Measurements from ENCODE around the gene MBOAT2.
"Not testable (repeated sequence)": the region's sequence is repeated elsewhere in the genome, so short reads cannot be mapped to it uniquely, and the experiment has no call there.

Gene MBOAT2

DNA sequence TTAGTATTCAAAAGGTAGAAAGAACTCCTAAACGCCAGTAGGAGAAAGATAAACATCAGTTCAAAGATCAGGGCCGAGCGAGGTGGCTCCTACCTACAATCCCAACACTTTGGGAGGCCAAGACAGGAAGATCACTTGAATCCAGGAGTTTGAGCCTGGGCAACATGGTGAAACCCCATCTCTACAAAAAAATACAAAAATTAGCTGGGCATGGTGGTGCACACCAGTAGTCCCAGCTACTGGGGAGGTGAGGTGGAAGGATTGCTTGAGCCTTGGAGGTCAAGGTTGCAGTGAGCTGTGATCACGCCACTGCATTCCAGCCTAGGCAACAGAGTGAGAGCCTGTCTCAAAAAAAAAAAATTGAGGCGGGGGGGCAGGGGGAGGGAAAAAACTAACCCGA is 40.6 kb downstream of the MBOAT2 start:
- in situ Hi-C loops (cut with MboI; ENCODE audit: low sequenced_read_pairs): no loop called here

DNA sequence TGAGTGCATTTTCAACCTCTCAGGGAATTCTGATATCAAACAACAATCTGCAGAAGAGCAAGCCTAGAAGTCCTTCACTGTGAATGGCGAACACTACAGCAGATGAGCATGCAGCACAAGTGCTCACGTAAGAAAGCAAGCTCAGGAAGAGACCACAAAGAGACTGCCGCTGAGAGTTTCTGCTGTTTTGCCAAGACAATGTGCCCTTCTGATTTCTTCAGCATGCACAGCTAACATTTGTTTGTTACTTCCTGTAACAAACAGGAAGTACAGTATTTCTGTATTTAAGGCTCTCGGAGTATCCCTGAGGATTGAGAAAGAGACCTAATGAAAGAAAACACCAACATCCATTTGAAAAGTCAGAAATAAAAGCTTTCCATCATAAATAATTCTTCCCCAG is 45.9 kb downstream of the MBOAT2 start:
- in situ Hi-C loops (cut with MboI; ENCODE audit: low sequenced_read_pairs): no loop called here

DNA sequence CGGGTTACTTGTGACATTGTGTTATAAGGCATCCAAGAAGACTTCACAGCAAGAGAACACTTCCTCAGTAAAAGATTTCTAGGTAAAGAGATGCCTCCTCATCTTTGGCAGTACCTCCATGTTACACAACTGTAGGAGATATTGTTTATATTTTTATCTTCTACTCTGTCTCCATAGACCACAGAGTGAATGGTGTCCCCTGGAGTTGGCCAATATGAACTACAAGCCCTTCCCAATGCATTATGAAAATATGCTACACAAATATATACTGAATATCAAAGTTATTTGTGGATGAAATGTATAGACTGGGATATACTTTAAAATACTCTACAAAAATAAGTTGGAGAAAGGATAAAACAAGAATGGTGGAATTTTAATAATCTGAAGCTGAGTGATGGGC is 46.7 kb downstream of the MBOAT2 start:
- in situ Hi-C loops (cut with MboI; ENCODE audit: low sequenced_read_pairs): no loop called here

DNA sequence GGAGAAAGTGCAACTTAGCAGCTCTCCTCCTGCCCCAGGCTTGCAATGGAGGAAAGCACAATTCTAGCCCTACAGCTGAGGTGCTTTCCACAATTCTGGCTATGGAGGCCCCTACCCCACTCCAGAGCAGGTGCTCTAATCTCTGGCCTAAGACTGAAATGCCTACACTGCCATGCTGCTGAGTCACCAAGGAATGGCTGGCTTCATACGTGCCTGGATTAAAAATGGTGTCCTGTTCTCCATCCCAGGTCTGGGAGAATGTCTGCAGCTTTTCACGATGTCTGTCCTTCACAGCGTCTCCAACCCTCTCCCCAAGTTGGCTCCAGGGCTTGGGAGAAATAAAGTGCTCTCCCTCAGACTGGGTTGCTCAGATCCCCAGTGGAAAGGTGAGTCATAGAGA is 48.5 kb downstream of the MBOAT2 start:
- in situ Hi-C loops (cut with MboI; ENCODE audit: low sequenced_read_pairs): no loop called here

DNA sequence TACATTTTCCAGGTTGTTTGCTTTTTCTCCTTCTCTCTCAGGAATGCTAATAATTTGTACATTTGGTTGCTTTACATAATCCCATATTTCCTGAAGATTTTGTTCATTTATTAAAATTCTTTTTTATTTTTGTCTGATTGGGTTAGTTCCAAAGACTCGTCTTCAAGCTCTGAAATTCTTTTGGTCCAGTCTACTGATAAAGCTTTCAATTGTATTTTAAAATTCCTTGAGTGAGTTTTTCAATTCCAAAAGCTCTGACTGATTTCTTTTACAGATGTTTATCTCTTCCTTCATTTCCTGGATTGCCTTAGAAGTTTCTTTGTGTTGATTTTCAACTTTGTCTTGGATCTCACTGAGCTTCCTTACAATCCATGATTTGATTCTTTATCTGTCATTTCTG is 50.0 kb downstream of the MBOAT2 start:
- in situ Hi-C loops (cut with MboI; ENCODE audit: low sequenced_read_pairs): no loop called here

DNA sequence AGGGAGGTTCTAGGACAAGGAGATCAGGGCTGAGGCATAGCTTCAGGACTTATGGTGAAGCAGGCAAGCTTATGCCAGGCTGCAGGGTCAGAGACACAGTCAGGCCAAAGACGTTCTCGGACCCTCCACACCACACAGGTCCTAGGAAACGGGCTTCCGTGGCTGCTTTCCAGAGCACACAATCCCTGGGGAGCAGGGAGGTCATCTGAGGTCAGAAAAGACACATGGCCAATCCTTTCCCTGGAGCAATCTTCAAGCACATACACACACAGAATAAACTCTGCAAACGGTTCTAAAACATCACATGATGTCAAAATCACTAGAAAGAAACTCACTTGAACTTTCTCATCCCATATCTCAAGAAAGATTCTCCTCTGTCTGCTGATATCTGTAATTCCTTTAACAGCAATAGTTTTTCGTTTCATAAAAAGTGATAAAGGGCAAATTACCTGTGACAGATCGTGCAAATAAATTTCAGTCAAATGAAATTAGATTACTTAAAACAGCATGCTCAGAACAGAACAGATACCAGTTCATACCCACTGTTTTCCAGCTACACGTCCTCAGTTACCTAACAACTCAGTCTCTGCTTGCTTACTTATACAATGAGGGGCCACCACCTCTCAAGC is 63.9 kb downstream of the MBOAT2 start:
- in situ Hi-C loops (cut with MboI; ENCODE audit: low sequenced_read_pairs): no loop called here

DNA sequence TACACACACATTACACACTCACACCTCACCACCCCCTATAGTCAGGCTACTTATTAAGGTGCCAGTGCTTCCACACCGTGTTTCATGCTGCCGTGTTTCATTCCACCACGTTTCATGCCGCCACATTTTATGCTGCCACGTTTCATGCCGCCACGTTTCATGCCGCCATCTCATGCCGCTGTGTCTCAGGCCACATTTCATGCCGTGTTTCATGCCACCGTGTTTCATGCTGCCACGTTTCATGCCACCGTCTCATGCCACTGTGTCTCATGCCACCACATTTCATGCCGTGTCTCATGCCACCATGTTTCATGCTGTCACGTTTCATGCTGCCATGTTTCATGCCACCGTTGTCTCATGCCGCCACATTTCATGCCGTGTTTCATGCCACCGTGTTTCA is 65.1 kb downstream of the MBOAT2 start:
- in situ Hi-C loops (cut with MboI; ENCODE audit: low sequenced_read_pairs): no loop called here

DNA sequence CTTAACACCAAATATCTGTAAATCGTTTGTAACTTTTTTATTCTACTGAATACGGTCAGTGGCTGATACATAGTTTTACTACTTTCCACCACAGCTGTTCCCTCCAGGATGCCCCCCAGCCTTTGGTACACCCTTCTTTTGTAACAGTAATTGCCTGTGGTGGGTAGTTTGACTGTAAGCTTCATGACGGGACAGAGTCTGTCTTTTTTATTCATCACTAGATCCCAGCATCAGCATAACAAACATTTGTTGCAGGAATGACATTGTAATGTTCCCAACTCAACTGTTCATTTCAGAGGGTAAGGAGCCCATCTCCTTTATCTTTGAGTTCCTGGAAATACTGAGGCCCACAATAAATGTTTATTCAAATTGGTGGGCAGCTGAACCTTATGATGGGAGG is 67.5 kb downstream of the MBOAT2 start:
- in situ Hi-C loops (cut with MboI; ENCODE audit: low sequenced_read_pairs): no loop called here

DNA sequence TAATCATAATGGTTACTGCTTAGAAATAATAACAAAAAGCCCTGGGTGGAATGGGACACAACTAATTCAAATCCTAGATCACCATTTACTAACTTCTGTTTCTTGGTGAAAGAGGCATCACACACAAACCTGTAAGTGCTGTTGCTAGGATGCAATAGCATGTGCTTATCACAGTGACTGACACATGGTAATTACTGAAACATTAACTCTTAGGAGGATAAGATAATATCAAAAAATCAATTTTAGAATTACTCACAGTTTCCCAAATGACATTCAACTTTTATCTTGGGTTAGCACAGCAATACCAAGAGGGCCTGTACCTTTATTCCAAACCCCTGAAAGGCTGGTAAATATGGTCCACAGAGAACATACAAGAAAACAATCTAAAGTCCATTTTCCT is 69.1 kb downstream of the MBOAT2 start:
- in situ Hi-C loops (cut with MboI; ENCODE audit: low sequenced_read_pairs): no loop called here

DNA sequence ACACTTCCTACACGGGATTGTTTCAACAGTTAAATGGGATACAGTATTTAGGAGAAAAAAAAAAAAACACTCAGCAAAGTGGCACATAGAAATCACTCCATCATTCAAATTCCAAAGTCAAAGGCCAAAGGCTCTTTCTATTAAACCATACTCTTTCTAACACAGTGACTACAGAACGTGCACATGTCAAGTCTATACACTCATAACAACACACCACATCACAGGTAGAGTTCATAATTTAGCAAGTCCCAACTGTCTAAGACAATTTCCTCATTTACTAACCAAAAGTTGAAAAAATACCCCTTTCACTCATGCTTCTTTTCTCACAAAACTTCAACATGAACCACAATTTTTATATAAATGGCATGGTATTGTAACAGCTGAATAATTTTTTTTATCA is 70.8 kb downstream of the MBOAT2 start:
- in situ Hi-C loops (cut with MboI; ENCODE audit: low sequenced_read_pairs): no loop called here

DNA sequence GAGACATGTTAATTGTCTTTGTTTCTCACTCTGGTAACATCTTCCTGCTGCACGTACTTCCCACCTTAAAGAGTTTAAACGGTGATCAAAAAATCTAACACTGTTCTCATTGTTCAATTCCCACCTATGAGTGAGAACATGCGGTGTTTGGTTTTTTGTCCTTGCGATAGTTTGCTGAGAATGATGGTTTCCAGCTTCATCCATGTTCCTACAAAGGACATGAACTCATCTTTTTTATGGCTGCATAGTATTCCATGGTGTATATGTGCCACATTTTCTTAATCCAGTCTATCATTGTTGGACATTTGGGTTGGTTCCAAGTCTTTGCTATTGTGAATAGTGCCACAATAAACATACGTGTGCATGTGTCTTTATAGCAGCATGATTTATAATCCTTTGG is 73.3 kb downstream of the MBOAT2 start:
- in situ Hi-C loops (cut with MboI; ENCODE audit: low sequenced_read_pairs): not testable (repeated sequence)

DNA sequence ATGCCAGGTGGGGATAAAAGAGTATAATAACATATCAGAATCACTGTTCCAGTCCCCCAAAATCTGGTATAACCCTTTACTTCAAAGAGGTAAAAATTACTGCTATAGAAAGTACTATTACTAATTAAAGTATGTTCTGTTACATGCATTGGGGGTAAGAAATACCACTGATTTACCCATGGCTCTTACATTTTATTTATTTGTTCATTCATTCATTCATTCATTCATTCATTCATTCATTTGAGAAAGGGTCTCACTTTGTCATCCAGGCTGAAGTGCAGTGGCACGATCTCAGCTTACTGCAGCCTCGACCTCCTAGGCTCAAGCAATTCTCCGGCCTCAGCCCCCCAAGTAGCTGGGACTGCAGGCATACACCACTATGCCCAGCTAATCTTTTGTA is 74.4 kb downstream of the MBOAT2 start:
- in situ Hi-C loops (cut with MboI; ENCODE audit: low sequenced_read_pairs): no loop called here

DNA sequence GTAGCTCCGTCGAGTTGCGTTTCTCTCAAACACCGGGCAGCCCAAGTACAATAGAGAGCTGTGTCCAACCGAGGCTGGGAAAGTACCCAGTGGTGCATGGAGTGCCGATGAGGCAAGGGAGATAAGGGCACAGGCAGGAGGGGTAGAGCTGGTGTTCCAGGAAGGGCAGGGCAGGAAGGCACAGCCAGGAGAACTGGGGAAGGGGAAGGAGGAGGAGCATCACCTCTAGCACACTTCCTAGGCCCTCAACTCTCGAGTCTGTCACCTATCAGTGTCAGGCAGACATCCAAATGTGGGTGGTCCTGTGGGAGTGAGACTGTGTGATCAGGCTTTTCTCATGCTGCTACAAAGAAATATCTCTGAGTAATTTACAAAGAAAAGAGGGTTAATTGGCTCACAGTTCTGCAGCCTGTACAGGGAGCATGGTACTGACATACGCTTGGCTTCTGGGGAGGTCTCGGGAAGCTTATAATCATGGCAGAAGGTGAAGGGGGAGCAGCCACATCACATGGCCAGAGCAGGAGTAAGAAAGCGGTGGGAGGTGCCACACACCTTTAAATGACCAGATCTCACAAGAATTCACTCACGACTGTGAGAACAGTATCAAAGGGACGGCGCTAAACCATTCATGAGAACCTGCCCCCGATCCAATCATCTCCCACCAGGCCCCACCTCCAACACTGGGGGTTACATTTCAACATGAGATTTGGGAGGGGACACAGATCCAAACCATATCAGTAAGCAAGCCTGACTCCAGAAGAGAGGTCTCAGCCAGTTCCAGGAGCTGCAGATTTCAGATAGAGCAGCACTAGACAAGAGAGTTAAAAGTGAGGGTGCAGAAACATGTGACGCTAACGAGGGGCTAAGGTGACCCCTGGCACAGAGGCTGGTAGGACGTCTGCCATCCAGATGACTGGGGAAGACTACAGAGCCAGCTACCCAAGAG is 75.7 kb downstream of the MBOAT2 start:
- in situ Hi-C loops (cut with MboI; ENCODE audit: low sequenced_read_pairs): no loop called here

DNA sequence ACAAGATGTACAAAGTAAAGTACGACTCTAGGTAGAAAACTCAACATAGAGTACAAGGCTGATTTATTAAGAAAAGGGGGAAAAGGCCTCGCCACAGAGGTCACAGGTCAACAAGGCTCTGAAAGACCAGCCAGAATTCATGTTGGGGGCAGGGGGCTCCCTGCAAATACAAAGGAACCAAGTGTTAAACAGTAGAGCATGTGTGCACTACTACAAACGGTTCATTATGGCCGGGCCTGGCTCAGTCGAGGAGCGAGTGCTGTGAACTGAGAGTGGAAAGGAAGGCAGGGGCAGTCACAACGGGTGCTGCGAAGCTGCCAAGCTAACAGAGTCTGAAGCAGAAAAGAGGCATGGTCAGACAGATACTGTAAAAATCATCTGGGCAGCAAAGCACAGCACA is 77.1 kb downstream of the MBOAT2 start:
- in situ Hi-C loops (cut with MboI; ENCODE audit: low sequenced_read_pairs): no loop called here

DNA sequence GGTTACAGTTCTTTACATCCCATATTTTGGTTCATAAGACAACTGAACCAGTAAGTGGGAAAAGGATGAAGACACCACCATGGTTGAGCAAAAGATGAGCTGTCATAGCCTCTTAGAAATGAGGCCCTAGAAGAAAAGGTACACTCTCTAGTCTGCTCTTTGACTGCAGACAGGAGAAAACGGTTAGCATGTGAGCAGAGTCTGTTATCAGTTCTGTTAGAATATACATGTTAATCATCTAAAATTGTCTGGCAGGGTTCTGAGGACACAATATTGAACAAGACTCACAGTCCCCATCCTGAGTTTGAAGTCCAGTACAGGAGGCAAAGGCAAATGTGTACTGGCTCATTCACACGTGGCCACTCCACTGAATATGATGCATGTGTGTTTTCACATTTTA is 78.1 kb downstream of the MBOAT2 start:
- in situ Hi-C loops (cut with MboI; ENCODE audit: low sequenced_read_pairs): no loop called here

DNA sequence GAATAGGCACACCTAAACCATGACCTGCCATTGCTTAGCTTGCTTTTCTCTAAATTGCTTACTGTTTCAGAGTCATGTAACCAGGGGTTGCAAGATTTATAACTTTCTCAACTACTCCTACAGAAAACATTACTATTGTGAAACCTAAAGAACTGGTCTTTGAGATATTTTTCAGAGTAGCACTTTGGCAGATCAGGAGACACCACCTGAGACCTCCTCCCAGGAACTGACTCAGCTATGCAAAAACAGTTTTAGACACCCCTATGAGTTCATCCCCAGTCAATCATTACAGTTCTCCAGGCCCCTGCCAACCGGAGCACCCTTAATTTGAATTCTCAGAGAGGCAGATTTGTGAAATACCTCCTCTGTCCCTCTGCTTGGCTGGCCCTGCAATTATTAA is 80.3 kb downstream of the MBOAT2 start:
- in situ Hi-C loops (cut with MboI; ENCODE audit: low sequenced_read_pairs): no loop called here

DNA sequence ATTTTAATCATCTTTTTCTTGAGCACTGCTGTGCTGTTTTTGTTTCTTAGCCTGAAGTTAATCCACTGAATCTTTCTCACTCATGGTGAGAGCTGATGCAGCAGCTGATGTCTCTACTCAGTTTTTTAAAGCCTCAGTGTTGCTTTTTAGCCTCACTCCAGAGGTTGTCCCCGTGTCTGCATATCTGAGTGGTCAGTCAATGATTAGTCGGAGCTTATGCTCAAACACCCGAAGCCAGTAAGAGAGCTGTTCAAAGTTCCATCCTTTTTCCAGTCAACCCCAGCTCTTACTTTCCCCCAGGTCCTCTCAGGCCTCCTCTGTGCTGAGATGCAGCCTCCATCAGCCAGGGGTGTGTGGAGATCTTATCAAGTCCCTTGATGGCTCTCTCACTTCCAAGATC is 81.1 kb downstream of the MBOAT2 start:
- in situ Hi-C loops (cut with MboI; ENCODE audit: low sequenced_read_pairs): no loop called here

DNA sequence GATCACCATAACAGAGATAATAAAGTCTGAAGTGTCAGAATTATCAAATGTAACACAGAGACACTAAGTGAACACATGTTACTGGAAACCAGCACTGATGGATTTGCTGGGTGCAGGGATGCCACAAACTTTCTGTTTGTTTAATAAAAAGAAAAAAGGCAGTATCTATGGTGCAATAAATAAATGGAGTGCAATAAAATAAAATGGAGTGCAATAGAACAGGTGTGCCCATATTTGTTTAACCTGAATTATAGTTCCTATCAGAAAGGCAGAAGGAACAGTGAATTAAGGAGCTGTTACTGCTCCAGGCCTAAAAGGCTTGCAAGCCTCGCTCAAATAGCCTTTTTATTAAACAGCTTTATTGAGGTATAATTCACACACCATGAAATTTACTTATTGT is 85.1 kb downstream of the MBOAT2 start:
- in situ Hi-C loops (cut with MboI; ENCODE audit: low sequenced_read_pairs): no loop called here

DNA sequence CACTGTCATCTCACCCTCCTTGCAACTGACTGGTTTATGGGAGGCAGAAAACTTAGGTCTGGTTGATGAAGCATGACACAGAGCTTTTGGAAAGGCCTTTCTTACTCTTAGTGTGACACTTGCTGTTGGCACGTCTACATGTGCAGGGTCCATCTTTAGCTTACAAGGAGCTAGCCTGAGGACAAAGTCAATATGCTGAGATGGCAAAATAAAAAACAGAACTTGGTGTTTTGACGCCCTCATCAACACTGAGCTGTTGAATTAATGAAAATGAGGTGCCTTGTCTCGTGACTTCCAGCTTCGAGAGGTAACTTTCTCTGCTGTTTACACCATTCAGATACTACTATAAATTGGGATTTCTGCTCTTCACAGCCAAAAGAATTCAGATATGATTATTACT is 87.5 kb downstream of the MBOAT2 start:
- in situ Hi-C loops (cut with MboI; ENCODE audit: low sequenced_read_pairs): no loop called here

DNA sequence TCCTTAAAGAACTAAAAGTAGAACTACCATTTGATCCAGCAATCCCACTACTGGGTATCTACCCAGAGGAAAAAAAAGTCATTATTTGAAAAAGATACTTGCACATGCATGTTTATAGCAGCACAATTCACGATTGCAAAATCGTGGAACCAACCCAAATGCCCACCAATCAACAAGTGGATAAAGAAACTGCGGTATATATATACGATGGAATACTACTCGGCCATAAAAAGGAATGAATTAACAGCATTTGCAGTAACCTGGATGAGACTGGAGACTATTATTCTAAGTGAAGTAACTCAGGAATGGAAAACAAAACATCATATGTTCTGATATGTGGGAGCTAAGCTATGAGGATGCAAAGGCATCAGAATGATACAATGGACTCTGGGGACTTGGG is 89.7 kb downstream of the MBOAT2 start:
- in situ Hi-C loops (cut with MboI; ENCODE audit: low sequenced_read_pairs): not testable (repeated sequence)

DNA sequence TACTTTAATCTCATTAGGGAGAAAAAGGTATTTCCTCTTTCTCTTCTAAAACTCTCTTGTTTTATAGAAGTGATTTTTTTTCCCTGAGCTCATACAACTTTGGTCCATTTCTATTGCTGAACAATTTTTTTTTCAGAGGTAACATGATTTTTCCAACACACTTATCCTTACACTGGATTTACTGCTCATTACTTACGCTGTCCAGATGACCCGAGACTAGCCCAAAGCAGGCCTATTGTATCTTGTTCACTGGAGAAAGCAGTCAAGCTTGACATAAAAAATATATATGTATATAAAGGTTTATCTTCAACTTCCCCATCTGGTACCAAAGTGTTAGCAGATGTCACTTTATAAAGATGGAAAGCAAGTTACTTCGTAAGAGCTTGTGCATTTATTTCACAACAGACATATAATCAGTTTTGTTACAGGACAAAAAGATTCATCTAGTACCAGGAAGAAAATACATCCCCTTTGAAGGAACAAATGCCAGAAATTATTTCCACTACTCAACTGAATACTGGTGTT is 95.7 kb downstream of the MBOAT2 start:
- in situ Hi-C loops (cut with MboI; ENCODE audit: low sequenced_read_pairs): no loop called here

DNA sequence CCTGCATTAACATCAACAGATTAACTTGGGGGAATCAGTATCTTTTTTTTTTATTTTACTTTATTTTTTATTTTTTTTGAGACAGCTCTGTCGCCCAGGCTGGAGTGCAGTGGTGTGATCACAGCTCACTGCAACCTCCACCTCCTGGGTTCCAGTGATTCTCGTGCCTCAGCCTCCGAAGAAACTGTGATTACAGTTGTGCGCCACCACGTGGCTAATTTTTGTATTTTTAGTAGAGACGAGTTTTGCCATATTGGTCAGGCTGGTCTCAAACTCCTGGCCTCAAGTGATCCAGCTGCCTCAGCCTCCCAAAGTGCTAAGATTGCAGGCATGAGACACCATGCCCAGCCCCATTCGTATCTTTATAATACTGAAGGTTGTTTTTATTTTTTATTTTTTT is 99.6 kb downstream of the MBOAT2 start:
- in situ Hi-C loops (cut with MboI; ENCODE audit: low sequenced_read_pairs): not testable (repeated sequence)

Measured in HL-60/S4 treated with retinoic acid at 250 ng/mL for 4 days and 3 days (cell line).